AG04450 (cell line): ENCODE data around the gene SPRY1. TPM values are rescaled to one million over a fixed set of nuclear protein-coding genes. Genes with fewer than 3 reads are reported as not detected.

Experiments
- CTCF ChIA-PET: fragments of 300-600, 350-600 bp; formaldehyde crosslinking; extraction: SDS; loops from one replicate; lab custom pipeline; 2022; ENCODE audit warnings: antibody characterized with exemption, inconsistent platforms; lab: Charles Lee
- POLR2A ChIA-PET: fragments of 350-600 bp; formaldehyde crosslinking; extraction: SDS; loops from one replicate; lab custom pipeline; 2021; ENCODE audit warnings: antibody characterized with exemption, inconsistent platforms; lab: Yijun Ruan, JAX
- DNase-seq: peaks from one replicate; pipeline ENCODE4 v3.0.0-alpha.2; 2011; ENCODE audit warnings: low read depth, low spot score
- H3K27ac ChIP-seq: one replicate; pipeline ENCODE4 v1.5.1; 2012; ENCODE audit warnings: low read depth, low read length, control low read depth
- H3K27me3 ChIP-seq: one replicate; pipeline ENCODE4 v1.6.0; 2012; ENCODE audit warnings: low read length; ENCODE audit not compliant: control insufficient read depth, insufficient read depth
- H3K4me3 ChIP-seq: 2 replicates; pipeline ENCODE4 v1.5.1; 2011; ENCODE audit warnings: mild to moderate bottlenecking, low read depth, low read length, control low read depth
- H3K9me3 ChIP-seq: 2 replicates; pipeline ENCODE4 v1.5.1; 2012; ENCODE audit warnings: low read length; ENCODE audit not compliant: control insufficient read depth, insufficient read depth
- CTCF ChIP-seq: IDR thresholded peaks from 2 replicates; pipeline ENCODE4 v1.5.1; 2011; ENCODE audit warnings: low read depth, low read length, control low read depth, inconsistent platforms
- polyA plus RNA-seq: library from polyadenylated mRNA; depleted of rRNA; stranded (reverse); fragments of >200 nt; gene quantifications from 2 replicates; pipeline ENCODE4 v1.2.3, GENCODE V29; 2011

SPRY1 gene
- polyA plus RNA-seq, 1 experiment, result 6.6 TPM

GRCh38 chr4:123397144-123398065, 810 bp downstream of the SPRY1 start:
- Histone ChIP-seq H3K27ac (peak overlapping the region; percentile 65), H3K27me3 (no peaks in the 10 kb centered on the region), H3K4me3 (peak overlapping the region; percentile 78), H3K9me3 (no peaks in the 10 kb centered on the region)
- ChIA-PET CTCF (interaction anchor here (1.4 to 2.3 kb wide), 2 partner anchors 263 to 270 kb away, joined by 4 to 7 read pairs; no protein-coding TSS in a partner anchor), POLR2A (interaction anchor here (0.6 to 1.0 kb wide), 3 partner anchors 21 to 190 kb away, joined by 3 to 4 read pairs (median 3); no protein-coding TSS in a partner anchor)
- TF ChIP-seq CTCF, result no peak
- DNase-seq, result no peak

GRCh38 chr4:123398066-123398852, 1.7 kb downstream of the SPRY1 start:
- DNase-seq, result no peak
- H3K27ac ChIP-seq, result peak overlapping the region; percentile 43
- POLR2A ChIA-PET, result interaction anchor here (0.6 kb wide), 1 partner anchor 98 kb away, joined by 3 read pairs; no protein-coding TSS in a partner anchor

GRCh38 chr4:123398853-123399626, 2.4 kb downstream of the SPRY1 start:
- peak; percentile 46 for TF ChIP-seq CTCF
- Histone ChIP-seq H3K4me3 (peak overlapping the region; percentile 78), H3K27me3 (no peaks in the 10 kb centered on the region), H3K9me3 (no peaks in the 10 kb centered on the region), H3K27ac (peak overlapping the region; percentile 43)
- CTCF ChIA-PET, result interaction anchor here (0.7 to 2.2 kb wide), 8 partner anchors 9 to 438 kb away, joined by 3 to 10 read pairs (median 4); no protein-coding TSS in a partner anchor
- no peak for DNase-seq
- POLR2A ChIA-PET, result interaction anchor here (1.0 kb wide), 1 partner anchor 126 kb away, joined by 3 read pairs; no protein-coding TSS in a partner anchor

More at GRCh38 chr4:123398066-123398852, 1.7 kb downstream of the SPRY1 start:
- TF ChIP-seq CTCF, result peak; percentile 41; the same call in 1 of the 2 replicates
- Histone ChIP-seq H3K4me3 (peak overlapping the region; percentile 78), H3K9me3 (no peaks in the 10 kb centered on the region), H3K27me3 (no peaks in the 10 kb centered on the region)
- CTCF ChIA-PET, result interaction anchor here (0.7 to 2.3 kb wide), 4 partner anchors 11 to 271 kb away, joined by 3 to 10 read pairs (median 8); no protein-coding TSS in a partner anchor

GRCh38 chr4:123399627-123400358, 3.2 kb downstream of the SPRY1 start:
- no peak for DNase-seq
- peak overlapping the region; percentile 78 for H3K4me3 ChIP-seq
- no peaks in the 10 kb centered on the region for H3K9me3 ChIP-seq
- ChIA-PET CTCF (interaction anchor here (0.8 to 2.2 kb wide), 9 partner anchors 8 to 437 kb away, joined by 3 to 10 read pairs (median 5); no protein-coding TSS in a partner anchor), POLR2A (interaction anchor here (1.0 kb wide), 1 partner anchor 125 kb away, joined by 3 read pairs; no protein-coding TSS in a partner anchor)
- no peaks in the 10 kb centered on the region for H3K27me3 ChIP-seq
- peak overlapping the region; percentile 43 for H3K27ac ChIP-seq
- no peak for TF ChIP-seq CTCF
